Epithelial cell of prostate (primary cell): Measurements from ENCODE around the gene UBE2D3.

Experiments used
- DNase-seq: peaks from one replicate; pipeline ENCODE4 v3.0.0-alpha.2; 2011; ENCODE audit warnings: low read depth, low spot score
- H3K27ac ChIP-seq: fragments of 450-650 bp; 2 replicates; pipeline ENCODE4 v1.5.1; 2017; ENCODE audit warnings: mild to moderate bottlenecking

Gene UBE2D3

GRCh38 chr4:102799816-102800215, 27.5 kb downstream of the UBE2D3 start:
- H3K27ac ChIP-seq, result no peak overlapping the region
- no peak for DNase-seq

- no peak overlapping the region for H3K27ac ChIP-seq
- no peak for DNase-seq
Observed at GRCh38 chr4:102794999-102795398, 32.4 kb downstream of the UBE2D3 start.

- DNase-seq, result no peak
Observed at GRCh38 chr4:102792361-102792936, 34.9 kb downstream of the UBE2D3 start.

GRCh38 chr4:102791318-102791835, 36.0 kb downstream of the UBE2D3 start:
- no peak overlapping the region for H3K27ac ChIP-seq
- no peak for DNase-seq

More at GRCh38 chr4:102792361-102792936, 34.9 kb downstream of the UBE2D3 start:
- peak overlapping the region; percentile 10 for H3K27ac ChIP-seq

- peak overlapping the region; percentile 80 for H3K27ac ChIP-seq
- DNase-seq, result no peak
Observed at GRCh38 chr4:102789317-102789717, 38.0 kb downstream of the UBE2D3 start.

GRCh38 chr4:102787944-102788343, 39.4 kb downstream of the UBE2D3 start:
- H3K27ac ChIP-seq, result peak overlapping the region; percentile 80

GRCh38 chr4:102787096-102787881, 40.1 kb downstream of the UBE2D3 start:
- H3K27ac ChIP-seq, result peak overlapping the region; percentile 80
- DNase-seq, result no peak

More at GRCh38 chr4:102787944-102788343, 39.4 kb downstream of the UBE2D3 start:
- no peak for DNase-seq

GRCh38 chr4:102786279-102786678, 41.1 kb downstream of the UBE2D3 start:
- no peak for DNase-seq
- H3K27ac ChIP-seq, result peak overlapping the region; percentile 80

GRCh38 chr4:102783006-102783405, 44.3 kb downstream of the UBE2D3 start:
- DNase-seq, result no peak
- no peak overlapping the region for H3K27ac ChIP-seq

- DNase-seq, result no peak
- H3K27ac ChIP-seq, result no peak overlapping the region
Observed at GRCh38 chr4:102781570-102781969, 45.8 kb downstream of the UBE2D3 start.

- peak; percentile 94 for DNase-seq
Observed at GRCh38 chr4:102780476-102781144, 46.7 kb downstream of the UBE2D3 start.

GRCh38 chr4:102779204-102779603, 48.1 kb downstream of the UBE2D3 start:
- no peak for DNase-seq
- H3K27ac ChIP-seq, result no peak overlapping the region

More at GRCh38 chr4:102780476-102781144, 46.7 kb downstream of the UBE2D3 start:
- H3K27ac ChIP-seq, result peak overlapping the region; percentile 48

GRCh38 chr4:102778720-102779119, 48.6 kb downstream of the UBE2D3 start:
- H3K27ac ChIP-seq, result no peak overlapping the region
- DNase-seq, result no peak

GRCh38 chr4:102775805-102776204, 51.5 kb downstream of the UBE2D3 start:
- no peak for DNase-seq
- H3K27ac ChIP-seq, result no peak overlapping the region

- no peak for DNase-seq
- H3K27ac ChIP-seq, result no peak overlapping the region
Observed at GRCh38 chr4:102774254-102774653, 53.1 kb downstream of the UBE2D3 start.

GRCh38 chr4:102772738-102773340, 54.5 kb downstream of the UBE2D3 start:
- no peak overlapping the region for H3K27ac ChIP-seq
- DNase-seq, result no peak

GRCh38 chr4:102764901-102765300, 62.5 kb downstream of the UBE2D3 start:
- DNase-seq, result no peak
- no peak overlapping the region for H3K27ac ChIP-seq

- H3K27ac ChIP-seq, result no peak overlapping the region
- DNase-seq, result no peak
Observed at GRCh38 chr4:102761906-102762305, 65.4 kb downstream of the UBE2D3 start.

GRCh38 chr4:102761296-102761701, 66.1 kb downstream of the UBE2D3 start:
- H3K27ac ChIP-seq, result no peak overlapping the region

GRCh38 chr4:102760645-102761295, 66.6 kb downstream of the UBE2D3 start, which contains the start of gene MANBA:
MANBA (minus strand) TSS chr4:102760968; CDS start chr4:102760894, 74 bp downstream.
- DNase-seq, result no peak
- peak within 1 kb of the TSS; percentile 39 for H3K27ac ChIP-seq

More at GRCh38 chr4:102761296-102761701, 66.1 kb downstream of the UBE2D3 start:
- DNase-seq, result no peak
